Activated CD8-positive, alpha-beta memory T cell treated with anti-CD3 and anti-CD28 coated beads, Interleukin-2, amount 50 U/mL, for 24 hours (primary cell): ENCODE measurements around the gene TNXB.
"Not testable (repeated sequence)": the region's sequence is repeated elsewhere in the genome, so short reads cannot be mapped to it uniquely, and the experiment has no call there.

Experiments used
- DNase-seq: peaks from one replicate; pipeline ENCODE4 v3.0.0-alpha.2; 2020; ENCODE audit errors: extremely low read depth

Gene TNXB

GRCh38 chr6:32109114-32109764 is at the start of gene TNXB:
TSS of gene TNXB (minus strand) at chr6:32109338. CDS start at chr6:32098198, 11,140 bp downstream.
- DNase-seq, result no peak

- no peak for DNase-seq
Measured at GRCh38 chr6:32158052-32158451, 48.9 kb upstream of the TNXB start.

GRCh38 chr6:32156891-32157290 is 47.8 kb upstream of the TNXB start:
- no peak for DNase-seq

GRCh38 chr6:32154514-32155161 is 45.5 kb upstream of the TNXB start:
- DNase-seq, result no peak

GRCh38 chr6:32153564-32154513 is 44.7 kb upstream of the TNXB start, which contains the start of gene PPT2:
TSS of gene PPT2 (plus strand) at chr6:32154141. CDS start at chr6:32154595, 454 bp downstream.
- DNase-seq, result peak; percentile 73

- no peak for DNase-seq
Measured at GRCh38 chr6:32152769-32153563, 43.8 kb upstream of the TNXB start.

- no peak for DNase-seq
Measured at GRCh38 chr6:32151863-32152768, 43.0 kb upstream of the TNXB start, which contains the start of gene PRRT1. TSS of gene PRRT1 (minus strand) at chr6:32151939. CDS start at chr6:32151827, 112 bp downstream.

GRCh38 chr6:32151181-32151862 is 42.2 kb upstream of the TNXB start:
- no peak for DNase-seq

GRCh38 chr6:32149932-32150870 is 41.1 kb upstream of the TNXB start:
- no peak for DNase-seq

GRCh38 chr6:32149092-32149755 is 40.1 kb upstream of the TNXB start:
- no peak for DNase-seq

GRCh38 chr6:32148289-32149091 is 39.4 kb upstream of the TNXB start:
- DNase-seq, result peak; percentile 36

GRCh38 chr6:32147401-32148132 is 38.4 kb upstream of the TNXB start:
- no peak for DNase-seq

GRCh38 chr6:32146687-32147086 is 37.5 kb upstream of the TNXB start:
- DNase-seq, result no peak

- DNase-seq, result no peak
Measured at GRCh38 chr6:32146287-32146686, 37.1 kb upstream of the TNXB start.

GRCh38 chr6:32144238-32144637 is 35.1 kb upstream of the TNXB start:
- DNase-seq, result not testable (repeated sequence)

GRCh38 chr6:32140420-32141046 is 31.4 kb upstream of the TNXB start:
- DNase-seq, result no peak
